OCI-LY1 (cell line): ENCODE data around the gene PAM.

Experiments
- H2AFZ ChIP-seq: fragments of 200-600 bp; sonication (generic), shearing (Covaris generic); 2 replicates; pipeline ENCODE4 v1.6.0; 2014; ENCODE audit warnings: antibody characterized with exemption, mild to moderate bottlenecking, low read length
- H3F3A ChIP-seq: fragments of 200-600 bp; sonication (generic), shearing (Covaris generic); 2 replicates; pipeline ENCODE4 v1.6.0; 2014; ENCODE audit warnings: mild to moderate bottlenecking, antibody characterized with exemption, low read length, moderate library complexity; ENCODE audit not compliant: insufficient read depth
- H3K27ac ChIP-seq: fragments of 200-600 bp; sonication (generic); 2 replicates; pipeline ENCODE4 v1.5.1; 2014; ENCODE audit warnings: low read length, mixed run types, mild to moderate bottlenecking, low read depth; ENCODE audit not compliant: poor library complexity, severe bottlenecking
- H3K27me3 ChIP-seq: fragments of 200-600 bp; sonication (generic); 2 replicates; pipeline ENCODE4 v1.6.0; 2014; ENCODE audit warnings: antibody characterized with exemption, mild to moderate bottlenecking, low read length, moderate library complexity; ENCODE audit not compliant: insufficient read depth
- H3K36me3 ChIP-seq: fragments of 200-600 bp; sonication (generic); 2 replicates; pipeline ENCODE4 v1.6.1; 2014; ENCODE audit warnings: mild to moderate bottlenecking, antibody characterized with exemption, low read length, moderate library complexity, mixed read lengths; ENCODE audit not compliant: insufficient read depth
- H3K4me1 ChIP-seq: fragments of 200-600 bp; sonication (generic); 2 replicates; pipeline ENCODE4 v1.5.1; 2014; ENCODE audit warnings: mild to moderate bottlenecking, low read length, moderate library complexity; ENCODE audit not compliant: insufficient read depth, severe bottlenecking
- H3K4me2 ChIP-seq: fragments of 200-600 bp; sonication (generic), shearing (Covaris generic); 2 replicates; pipeline ENCODE4 v1.6.1; 2014; ENCODE audit warnings: low read length
- H3K4me3 ChIP-seq: fragments of 200-600 bp; sonication (generic); 2 replicates; pipeline ENCODE4 v1.5.1; 2014; ENCODE audit warnings: low read length, low read depth, mild to moderate bottlenecking, mixed read lengths; ENCODE audit not compliant: poor library complexity, severe bottlenecking
- H3K79me2 ChIP-seq: fragments of 200-600 bp; shearing (Covaris generic); 2 replicates; pipeline ENCODE4 v1.6.1; 2016; ENCODE audit warnings: mixed run types, low read length, mixed read lengths; ENCODE audit not compliant: insufficient read depth
- H3K9ac ChIP-seq: fragments of 200-600 bp; sonication (generic), shearing (Covaris generic); 2 replicates; pipeline ENCODE4 v1.6.1; 2014; ENCODE audit warnings: mild to moderate bottlenecking, low read length, mixed read lengths
- H3K9me2 ChIP-seq: fragments of 200-600 bp; sonication (generic), shearing (Covaris generic); 2 replicates; pipeline ENCODE4 v1.6.1; 2014; ENCODE audit warnings: low read depth, mild to moderate bottlenecking, low read length, mixed read lengths
- H3K9me3 ChIP-seq: fragments of 200-600 bp; shearing (Covaris generic); 2 replicates; pipeline ENCODE4 v1.6.1; 2014; ENCODE audit warnings: low read length, mixed read lengths
- H4K20me1 ChIP-seq: fragments of 200-600 bp; sonication (generic), shearing (Covaris generic); 2 replicates; pipeline ENCODE4 v1.6.0; 2016; ENCODE audit warnings: mild to moderate bottlenecking, low read length; ENCODE audit not compliant: insufficient read depth
- CTCF ChIP-seq: fragments of 200-600 bp; sonication (generic), shearing (Covaris generic); IDR thresholded peaks from 2 replicates; pipeline ENCODE4 v1.5.1; 2017; ENCODE audit warnings: mild to moderate bottlenecking, antibody characterized with exemption, low read length, moderate library complexity, mixed read lengths
- EZH2 ChIP-seq: fragments of 200-600 bp; sonication (generic), shearing (Covaris generic); IDR thresholded peaks from 2 replicates; pipeline ENCODE4 v1.8.0; 2017; ENCODE audit warnings: borderline replicate concordance, mixed run types, mild to moderate bottlenecking, antibody characterized with exemption, low read length, moderate library complexity, mixed read lengths

Gene PAM

DNA sequence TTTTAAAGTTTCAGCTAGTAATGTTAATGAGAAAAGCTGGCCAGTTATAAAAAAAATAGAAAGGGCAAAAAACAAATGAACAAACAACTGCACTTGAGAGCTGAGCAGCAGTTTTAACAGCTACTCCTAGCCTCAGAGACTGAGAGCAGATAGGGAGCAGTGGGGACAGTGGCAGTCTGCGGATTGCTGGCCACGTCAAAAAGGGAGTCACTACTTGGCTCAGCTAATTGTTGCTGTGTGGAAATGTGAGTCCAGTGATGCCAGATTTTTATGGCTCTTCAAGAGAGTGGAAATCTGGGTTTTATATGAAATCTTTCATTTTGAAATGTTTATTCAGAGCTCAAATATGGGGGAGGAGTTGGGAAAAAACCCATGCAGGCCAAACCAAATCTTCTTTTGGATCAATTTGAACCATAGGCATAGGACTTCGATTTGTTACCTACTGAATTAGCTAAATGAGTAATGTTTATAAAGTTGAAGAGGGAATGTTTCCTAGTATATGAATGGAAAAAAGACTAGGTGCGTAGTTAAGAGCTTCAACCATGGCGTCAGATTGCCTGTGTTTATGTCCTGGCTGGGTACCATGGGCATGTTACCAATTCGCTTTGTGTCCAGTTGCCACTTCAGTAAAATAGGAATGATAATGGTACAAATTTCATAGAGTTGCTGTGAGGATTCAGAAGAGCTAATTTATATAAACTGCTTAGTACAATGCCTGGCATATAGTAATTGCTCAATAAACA, 102.1 kb downstream of the PAM start:
- Histone ChIP-seq H2AFZ (no peak overlapping the region), H3K9ac (no peak overlapping the region), H3K9me3 (no peaks in the 10 kb centered on the region), H4K20me1 (no peaks in the 10 kb centered on the region), H3K9me2 (no peaks in the 10 kb centered on the region), H3F3A (no peaks in the 10 kb centered on the region), H3K79me2 (no peaks in the 10 kb centered on the region), H3K4me1 (no peaks in the 10 kb centered on the region), H3K36me3 (no peaks in the 10 kb centered on the region), H3K27me3 (no peaks in the 10 kb centered on the region), H3K4me2 (no peak overlapping the region), H3K27ac (no peak overlapping the region), H3K4me3 (no peak overlapping the region)
- TF ChIP-seq CTCF: no peak
- TF ChIP-seq EZH2: no peak

GRCh38 chr5:102858221-102858620, 103.1 kb downstream of the PAM start:
- Histone ChIP-seq H3K27me3 (no peaks in the 10 kb centered on the region), H3K9me3 (no peaks in the 10 kb centered on the region), H3K9ac (no peak overlapping the region), H2AFZ (no peak overlapping the region), H3K4me3 (no peak overlapping the region), H4K20me1 (no peaks in the 10 kb centered on the region), H3K9me2 (no peaks in the 10 kb centered on the region), H3K36me3 (no peaks in the 10 kb centered on the region), H3K27ac (no peak overlapping the region), H3F3A (no peaks in the 10 kb centered on the region), H3K79me2 (no peaks in the 10 kb centered on the region), H3K4me1 (no peaks in the 10 kb centered on the region), H3K4me2 (no peak overlapping the region)
- TF ChIP-seq EZH2 (no peak), CTCF (no peak)

- Histone ChIP-seq H3K27me3 (no peaks in the 10 kb centered on the region), H3K4me3 (no peak overlapping the region), H3K4me1 (no peaks in the 10 kb centered on the region), H2AFZ (no peak overlapping the region), H3K27ac (no peak overlapping the region), H3K4me2 (no peak overlapping the region), H3K36me3 (no peaks in the 10 kb centered on the region), H4K20me1 (no peaks in the 10 kb centered on the region), H3F3A (no peaks in the 10 kb centered on the region), H3K9me3 (no peaks in the 10 kb centered on the region), H3K79me2 (no peaks in the 10 kb centered on the region), H3K9ac (no peak overlapping the region), H3K9me2 (no peaks in the 10 kb centered on the region)
- TF ChIP-seq EZH2: no peak
- no peak for TF ChIP-seq CTCF
Observed at GRCh38 chr5:102858808-102859207, 103.7 kb downstream of the PAM start.
